ENCODE measurements around the gene KCNH6. TPM values are rescaled to one million over a fixed set of nuclear protein-coding genes. Genes with fewer than 3 reads are reported as not detected.

Gene KCNH6
- total RNA-seq, 4 donors from 2014 or later: not detected

- Histone ChIP-seq H3K27ac (no peak overlapping the region), H3K36me3 (no peaks in the 10 kb centered on the region), H3K27me3 (no peaks in the 10 kb centered on the region), H3K4me3 (no peak overlapping the region), H3K9me3 (no peaks in the 10 kb centered on the region), H3K4me1 (no peaks in the 10 kb centered on the region)
- intact Hi-C loops (cut with DNase I; ENCODE audit: low total_unique reads): no loop called here
- TF ChIP-seq CTCF (IDR thresholded peaks at IDR 0.05) (no peak), POLR2A (IDR thresholded peaks at IDR 0.05) (no peak)
- DNase-seq: no peak
Measured at GRCh38 chr17:63505341-63505740, 17.8 kb upstream of the KCNH6 start.

- Histone ChIP-seq H3K27ac (no peak overlapping the region), H3K4me1 (no peaks in the 10 kb centered on the region), H3K27me3 (no peaks in the 10 kb centered on the region), H3K4me3 (no peak overlapping the region), H3K9me3 (no peaks in the 10 kb centered on the region), H3K36me3 (no peaks in the 10 kb centered on the region)
- no peak for DNase-seq
- no peak for TF ChIP-seq CTCF (IDR thresholded peaks at IDR 0.05)
- no peak for TF ChIP-seq POLR2A (IDR thresholded peaks at IDR 0.05)
- intact Hi-C loops (cut with DNase I; ENCODE audit: low total_unique reads): no loop called here
Measured at GRCh38 chr17:63506627-63507026, 16.5 kb upstream of the KCNH6 start.

- H3K27me3 ChIP-seq: no peaks in the 10 kb centered on the region
- DNase-seq: no peak
- no peaks in the 10 kb centered on the region for H3K4me1 ChIP-seq
- no peak overlapping the region for H3K27ac ChIP-seq
- TF ChIP-seq POLR2A (IDR thresholded peaks at IDR 0.05) (no peak), CTCF (IDR thresholded peaks at IDR 0.05) (no peak)
- no peak overlapping the region for H3K4me3 ChIP-seq
- no peaks in the 10 kb centered on the region for H3K36me3 ChIP-seq
- intact Hi-C loops (cut with DNase I; ENCODE audit: low total_unique reads): no loop called here
- H3K9me3 ChIP-seq: no peaks in the 10 kb centered on the region
Measured at GRCh38 chr17:63511331-63511730, 11.8 kb upstream of the KCNH6 start.

- intact Hi-C loops (cut with DNase I; ENCODE audit: low total_unique reads): no loop called here
Measured at GRCh38 chr17:63512388-63512787, 10.8 kb upstream of the KCNH6 start.

More at GRCh38 chr17:63512388-63512787, 10.8 kb upstream of the KCNH6 start:
- Histone ChIP-seq H3K4me1 (no peaks in the 10 kb centered on the region), H3K27ac (no peak overlapping the region), H3K36me3 (no peaks in the 10 kb centered on the region), H3K4me3 (no peak overlapping the region), H3K27me3 (no peaks in the 10 kb centered on the region), H3K9me3 (no peaks in the 10 kb centered on the region)
- TF ChIP-seq CTCF (IDR thresholded peaks at IDR 0.05) (no peak), POLR2A (IDR thresholded peaks at IDR 0.05) (no peak)
- DNase-seq: no peak
